Stimulated activated CD8-positive, alpha-beta memory T cell treated with anti-CD3 and anti-CD28 coated beads, Interleukin-15, amount 100 ng/mL, for 1 hour (primary cell): ENCODE measurements around the gene CLDN24.

ENCODE experiments used
- DNase-seq: peaks from one replicate; pipeline ENCODE4 v3.0.0-alpha.2; 2020; ENCODE audit warnings: low read depth

Gene CLDN24

GRCh38 chr4:183321079-183321478 is 1.1 kb downstream of the CLDN24 start:
- DNase-seq = no peak

GRCh38 chr4:183320211-183321059 is 1.8 kb downstream of the CLDN24 start, which contains the start of gene CLDN22:
Gene CLDN22 (minus strand): TSS chr4:183320276. CDS start chr4:183320218, 58 bp downstream.
- no peak for DNase-seq

GRCh38 chr4:183318656-183319055 is 3.6 kb downstream of the CLDN24 start:
- no peak for DNase-seq

GRCh38 chr4:183314806-183315205 is 7.4 kb downstream of the CLDN24 start:
- DNase-seq = no peak

- DNase-seq = no peak
Observed at GRCh38 chr4:183314336-183314735, 7.9 kb downstream of the CLDN24 start.

GRCh38 chr4:183312841-183313240 is 9.4 kb downstream of the CLDN24 start:
- DNase-seq = no peak

- no peak for DNase-seq
Observed at GRCh38 chr4:183306811-183307210, 15.4 kb downstream of the CLDN24 start.

GRCh38 chr4:183304538-183304937 is 17.7 kb downstream of the CLDN24 start:
- DNase-seq = no peak

GRCh38 chr4:183304067-183304466 is 18.2 kb downstream of the CLDN24 start:
- DNase-seq = no peak

GRCh38 chr4:183303301-183303700 is 18.9 kb downstream of the CLDN24 start:
- no peak for DNase-seq

GRCh38 chr4:183300655-183301054 is 21.6 kb downstream of the CLDN24 start:
- DNase-seq = no peak

GRCh38 chr4:183300070-183300469 is 22.2 kb downstream of the CLDN24 start:
- DNase-seq = no peak

GRCh38 chr4:183299464-183299863 is 22.8 kb downstream of the CLDN24 start:
- no peak for DNase-seq

GRCh38 chr4:183297675-183298074 is 24.6 kb downstream of the CLDN24 start:
- no peak for DNase-seq

GRCh38 chr4:183295711-183296110 is 26.5 kb downstream of the CLDN24 start:
- DNase-seq = no peak

GRCh38 chr4:183291070-183291469 is 31.2 kb downstream of the CLDN24 start:
- no peak for DNase-seq

GRCh38 chr4:183289688-183290087 is 32.5 kb downstream of the CLDN24 start:
- DNase-seq = no peak

- no peak for DNase-seq
Observed at GRCh38 chr4:183288955-183289354, 33.3 kb downstream of the CLDN24 start.

- DNase-seq = no peak
Observed at GRCh38 chr4:183287677-183288076, 34.5 kb downstream of the CLDN24 start.

GRCh38 chr4:183287309-183287659 is 34.9 kb downstream of the CLDN24 start:
- no peak for DNase-seq

- no peak for DNase-seq
Observed at GRCh38 chr4:183286590-183287308, 35.5 kb downstream of the CLDN24 start.

- DNase-seq = no peak
Observed at GRCh38 chr4:183285886-183286285, 36.3 kb downstream of the CLDN24 start.

GRCh38 chr4:183284965-183285364 is 37.3 kb downstream of the CLDN24 start:
- DNase-seq = no peak
